Pancreas (tissue), 10 donors: ENCODE measurements around the gene SLC7A10. TPM values are rescaled to one million over a fixed set of nuclear protein-coding genes. Genes with fewer than 3 reads are reported as not detected.
A peak's percentile ranks its signal among the peaks of the same experiment; 100 is the strongest.

Experiments
- ATAC-seq, 4 donors: fragments of 200-7000 bp; cut with Tn5 transposase; one replicate each; pipeline versions ENCODE4 v1.8.0 to v1.9.1; 2020; ENCODE audit warnings: mild to moderate bottlenecking in 4 of 4, moderate library complexity in 4 of 4
- DNase-seq, 6 donors: peaks; one replicate each; pipeline ENCODE4 v3.0.0-alpha.2; 2020
- FAIRE-seq: peaks from 2 replicates; lab custom pipeline; 2012; peaks lifted over from hg19 to GRCh38; lab: Jason Lieb, UNC
- H3K27ac ChIP-seq, 4 donors: fragments of 200-600 bp; sonication (generic); 1 replicate in 3 of 4; 2 replicates in 1 of 4; pipeline versions ENCODE4 v1.5.0 to v1.8.0; 2020
- H3K27me3 ChIP-seq, 4 donors: fragments of 200-600 bp; one replicate each; pipeline ENCODE4 v1.8.0; 2021
- H3K36me3 ChIP-seq, 3 donors: fragments of 200-600 bp; sonication (generic) in 1 of 3; one replicate each; pipeline versions ENCODE4 v1.5.0 to v1.8.0; 2020 to 2021
- H3K4me1 ChIP-seq, 3 donors: fragments of 200-600 bp; one replicate each; pipeline ENCODE4 v1.8.0; 2021
- H3K4me3 ChIP-seq, 4 donors: fragments of 200-600 bp; sonication (generic) in 2 of 4; one replicate each; pipeline versions ENCODE4 v1.5.0 to v1.8.0; 2020 to 2021
- H3K9me3 ChIP-seq, 4 donors: fragments of 200-600 bp; one replicate each; pipeline ENCODE4 v1.8.0; 2021
- whole genome bisulfite sequencing, 2 donors: extraction: QIAGEN DNeasy Blood & Tissue Kit; methylation state at CpG; one replicate each; pipeline ENCODE4 v1.1.7; 2013; 5-methylcytosine and 5-hydroxymethylcytosine counted together
- intact Hi-C, 3 donors: fragments of 100-400 bp; cut with DNase I; formaldehyde crosslinking; loops; one replicate each; pipeline versions ENCODE4 v1.11.1 to v1.14.2; 2022
- polyA plus RNA-seq, 2 donors: library from polyadenylated mRNA; stranded (reverse); fragments of 200-250 nt; gene quantifications; one replicate each; pipeline ENCODE4 v1.2.3, GENCODE V29; 2013
- total RNA-seq, 6 donors: library from RNA; stranded (reverse); fragmentation: NEBNext Ultra II Directional in 4 of 6; extraction: Animal tissue kit (Norgen Biotek cat#: 25700) in 4 of 6; gene quantifications; one replicate each; pipeline versions ENCODE4 v1.2.1 to v1.2.4, GENCODE V29; 2021 to 2023
- TF ChIP-seq, protein P1 (sequence below), 4 donors: fragments of 200-600 bp; sonication (generic) in 3 of 4; IDR thresholded peaks; one replicate each; pipeline versions ENCODE4 v1.5.0 to v1.8.0; 2021; ENCODE audit warnings: antibody characterized with exemption in 4 of 4
- donor health status: healthy with polysubstance abuse.
- donor health status: DM: no; HTN: no; CAD: no; lungs with moderate emphysema.
- donor health status: DM: no; HTN: no; CAD: no.
- donor health status: control.
- donor health status: control.
- donor health status: Bipolar disorder and iron deficiency.
- donor health status: DM: yes; HTN: yes; CAD: no.
- donor health status: DM: no; HTN: no; CAD: no.
- donor health status: DM: no; HTN: no; CAD: no.
- donor health status: DM: yes; HTN: yes; CAD: no.

SLC7A10 gene
- total and polyA plus RNA-seq, 8 donors: 0.28 to 1.3 (median 0.38) TPM; not detected in 5

GRCh38 chr19:33206261-33207039, 19.2 kb downstream of the SLC7A10 start:
- ATAC-seq (no peak), FAIRE-seq (no peak), DNase-seq (peak in 2 of 6 donors; percentile 29 to 60)
- intact Hi-C loops: no loop called here
- no peaks in the 10 kb centered on the region for H3K4me1 ChIP-seq
- TF ChIP-seq, protein P1, sequence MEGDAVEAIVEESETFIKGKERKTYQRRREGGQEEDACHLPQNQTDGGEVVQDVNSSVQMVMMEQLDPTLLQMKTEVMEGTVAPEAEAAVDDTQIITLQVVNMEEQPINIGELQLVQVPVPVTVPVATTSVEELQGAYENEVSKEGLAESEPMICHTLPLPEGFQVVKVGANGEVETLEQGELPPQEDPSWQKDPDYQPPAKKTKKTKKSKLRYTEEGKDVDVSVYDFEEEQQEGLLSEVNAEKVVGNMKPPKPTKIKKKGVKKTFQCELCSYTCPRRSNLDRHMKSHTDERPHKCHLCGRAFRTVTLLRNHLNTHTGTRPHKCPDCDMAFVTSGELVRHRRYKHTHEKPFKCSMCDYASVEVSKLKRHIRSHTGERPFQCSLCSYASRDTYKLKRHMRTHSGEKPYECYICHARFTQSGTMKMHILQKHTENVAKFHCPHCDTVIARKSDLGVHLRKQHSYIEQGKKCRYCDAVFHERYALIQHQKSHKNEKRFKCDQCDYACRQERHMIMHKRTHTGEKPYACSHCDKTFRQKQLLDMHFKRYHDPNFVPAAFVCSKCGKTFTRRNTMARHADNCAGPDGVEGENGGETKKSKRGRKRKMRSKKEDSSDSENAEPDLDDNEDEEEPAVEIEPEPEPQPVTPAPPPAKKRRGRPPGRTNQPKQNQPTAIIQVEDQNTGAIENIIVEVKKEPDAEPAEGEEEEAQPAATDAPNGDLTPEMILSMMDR (IDR thresholded peaks at IDR 0.05): no peak
- H3K36me3 ChIP-seq: peaks cover 0 to 19% (median 0%) of the 10 kb centered on the region in 3 donors
- H3K4me3 ChIP-seq: no peak overlapping the region
- WGBS, 2 donors: 94 to 95% methylated on average over 35 to 37 of the region's 38 CpGs
- no peaks in the 10 kb centered on the region for H3K9me3 ChIP-seq
- H3K27me3 ChIP-seq: no peaks in the 10 kb centered on the region
- H3K27ac ChIP-seq: no peak overlapping the region

DNA sequence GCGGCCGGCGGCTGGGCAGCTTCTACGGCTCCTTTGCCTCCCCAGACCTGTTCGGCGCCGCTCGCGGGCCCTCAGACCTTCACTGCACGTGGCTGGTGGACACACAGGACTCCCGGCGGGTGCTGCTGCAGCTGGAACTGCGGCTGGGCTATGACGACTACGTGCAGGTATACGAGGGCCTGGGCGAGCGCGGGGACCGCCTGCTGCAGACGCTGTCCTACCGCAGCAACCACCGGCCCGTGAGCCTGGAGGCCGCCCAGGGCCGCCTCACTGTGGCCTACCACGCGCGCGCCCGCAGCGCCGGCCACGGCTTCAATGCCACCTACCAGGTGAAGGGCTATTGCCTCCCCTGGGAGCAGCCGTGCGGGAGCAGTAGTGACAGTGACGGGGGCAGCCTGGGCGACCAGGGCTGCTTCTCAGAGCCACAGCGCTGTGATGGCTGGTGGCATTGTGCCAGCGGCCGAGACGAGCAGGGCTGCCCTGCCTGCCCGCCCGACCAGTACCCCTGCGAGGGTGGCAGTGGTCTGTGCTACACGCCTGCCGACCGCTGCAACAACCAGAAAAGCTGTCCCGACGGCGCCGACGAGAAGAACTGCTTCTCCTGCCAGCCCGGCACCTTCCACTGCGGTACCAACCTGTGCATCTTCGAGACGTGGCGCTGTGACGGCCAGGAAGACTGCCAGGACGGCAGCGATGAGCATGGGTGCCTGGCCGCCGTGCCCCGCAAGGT, 20.0 kb downstream of the SLC7A10 start:
- Histone ChIP-seq H3K4me1 (no peaks in the 10 kb centered on the region), H3K27ac (no peak overlapping the region), H3K9me3 (no peaks in the 10 kb centered on the region), H3K36me3 (peaks cover 0 to 19% (median 0%) of the 10 kb centered on the region in 3 donors), H3K27me3 (no peaks in the 10 kb centered on the region), H3K4me3 (no peak overlapping the region)
- FAIRE-seq: no peak
- TF ChIP-seq, protein P1 (IDR thresholded peaks at IDR 0.05): no peak
- intact Hi-C loops: no loop called here
- WGBS, 2 donors: 94 to 95% methylated on average over 63 to 64 of the region's 64 CpGs
- peak in 3 of 6 donors; percentile 45 to 80 (median 55) for DNase-seq
- ATAC-seq: no peak

- FAIRE-seq: no peak
- no peaks in the 10 kb centered on the region for H3K9me3 ChIP-seq
- 95 to 96% methylated on average over 27 of the region's 27 CpGs for WGBS, 2 donors
- intact Hi-C loops: no loop called here
- TF ChIP-seq, protein P1 (IDR thresholded peaks at IDR 0.05): no peak
- H3K27ac ChIP-seq: no peak overlapping the region
- no peaks in the 10 kb centered on the region for H3K4me1 ChIP-seq
- no peaks in the 10 kb centered on the region for H3K27me3 ChIP-seq
- no peak overlapping the region for H3K4me3 ChIP-seq
- peaks cover 0 to 19% (median 0%) of the 10 kb centered on the region in 3 donors for H3K36me3 ChIP-seq
- ATAC-seq: no peak
- peak in 3 of 6 donors; percentile 22 to 57 (median 55) for DNase-seq
Observed at GRCh38 chr19:33205110-33205509, 20.5 kb downstream of the SLC7A10 start.

DNA sequence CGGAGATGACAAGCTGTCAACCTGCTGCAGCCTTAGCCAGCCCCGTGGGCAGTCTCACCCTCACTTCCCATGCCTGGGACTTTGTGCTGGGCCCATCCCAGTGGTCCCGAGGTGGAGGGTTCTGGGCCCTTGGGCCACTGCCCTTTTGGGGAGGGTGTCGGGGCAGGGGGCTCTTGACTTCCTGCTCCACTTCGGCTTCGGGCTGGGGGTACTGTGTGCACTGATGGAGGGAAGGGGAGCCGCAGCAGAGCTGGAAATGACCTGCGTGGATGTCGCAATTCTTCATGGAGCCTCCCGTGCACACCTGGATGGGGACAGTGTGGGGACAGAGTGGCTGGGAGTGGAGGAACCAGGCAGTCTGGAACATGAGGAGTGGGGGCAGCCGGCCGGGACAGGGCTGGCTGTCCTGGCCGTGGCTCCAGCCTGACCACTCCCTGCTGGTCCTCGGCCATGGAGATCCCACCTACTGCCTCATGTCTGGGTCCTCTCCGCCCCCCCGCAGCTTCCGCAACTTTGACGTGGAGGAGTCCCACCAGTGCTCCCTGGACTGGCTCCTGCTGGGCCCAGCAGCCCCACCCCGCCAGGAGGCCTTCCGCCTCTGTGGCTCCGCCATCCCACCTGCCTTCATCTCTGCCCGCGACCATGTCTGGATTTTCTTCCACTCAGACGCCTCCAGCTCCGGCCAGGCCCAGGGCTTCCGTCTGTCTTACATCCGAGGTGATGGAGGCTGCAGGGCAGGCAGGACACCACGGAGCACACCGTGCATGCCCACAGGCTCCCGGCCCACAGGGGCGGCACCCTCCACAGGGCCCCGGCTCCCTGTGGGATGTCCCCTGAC, 21.3 kb downstream of the SLC7A10 start:
- H3K4me1 ChIP-seq: no peaks in the 10 kb centered on the region
- H3K27me3 ChIP-seq: no peaks in the 10 kb centered on the region
- H3K4me3 ChIP-seq: no peak overlapping the region
- TF ChIP-seq, protein P1 (IDR thresholded peaks at IDR 0.05): no peak
- H3K36me3 ChIP-seq: peaks cover 0 to 19% (median 0%) of the 10 kb centered on the region in 3 donors
- FAIRE-seq (no peak), DNase-seq (peak in 1 of 6 donors; percentile 71), ATAC-seq (no peak)
- H3K9me3 ChIP-seq: no peaks in the 10 kb centered on the region
- H3K27ac ChIP-seq: no peak overlapping the region
- intact Hi-C loops: no loop called here
- WGBS, 2 donors: 88 to 91% methylated on average over 29 to 32 of the region's 32 CpGs
